ENCODE measurements around the gene MOV10. TPM values are rescaled to one million over a fixed set of nuclear protein-coding genes. Genes with fewer than 3 reads are reported as not detected.

MOV10 gene
- total RNA-seq, 1 donor from 2014 or later = 137 TPM

DNA sequence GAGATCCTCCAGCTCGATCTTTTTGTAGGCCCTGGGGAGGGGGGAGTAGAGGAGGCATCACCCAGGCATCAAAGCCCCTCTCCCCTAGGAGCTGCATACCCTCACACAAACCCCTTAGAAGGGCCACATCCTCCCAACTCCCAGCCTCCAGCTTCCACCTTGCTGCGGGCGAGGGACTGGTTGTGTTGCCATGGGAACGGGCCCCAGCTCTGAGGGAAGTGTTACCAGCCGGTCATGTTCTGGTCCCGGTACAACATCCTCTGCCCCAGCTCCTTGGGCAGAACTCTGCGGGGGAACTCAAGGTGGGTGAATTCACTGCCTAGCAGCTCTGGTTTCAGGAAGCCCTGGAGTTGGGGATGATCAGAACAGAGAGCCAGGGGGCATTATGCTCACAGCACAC lies 36.6 kb downstream of the MOV10 start:
- Mint-ChIP-seq H3K36me3 (ENCODE audit: insufficient read depth) (no peaks in the 10 kb centered on the region), H3K27ac (no peak overlapping the region), H3K27me3 (peaks cover 75% of the 10 kb centered on the region), H3K9me3 (ENCODE audit: low read depth) (no peaks in the 10 kb centered on the region), H3K4me1 (ENCODE audit: low read depth) (peaks cover 11% of the 10 kb centered on the region), H3K4me3 (ENCODE audit: low read depth) (no peak overlapping the region)
- DNase-seq (ENCODE audit: low spot score, unreplicated experiment) = no peak
- TF ChIP-seq, protein P1, sequence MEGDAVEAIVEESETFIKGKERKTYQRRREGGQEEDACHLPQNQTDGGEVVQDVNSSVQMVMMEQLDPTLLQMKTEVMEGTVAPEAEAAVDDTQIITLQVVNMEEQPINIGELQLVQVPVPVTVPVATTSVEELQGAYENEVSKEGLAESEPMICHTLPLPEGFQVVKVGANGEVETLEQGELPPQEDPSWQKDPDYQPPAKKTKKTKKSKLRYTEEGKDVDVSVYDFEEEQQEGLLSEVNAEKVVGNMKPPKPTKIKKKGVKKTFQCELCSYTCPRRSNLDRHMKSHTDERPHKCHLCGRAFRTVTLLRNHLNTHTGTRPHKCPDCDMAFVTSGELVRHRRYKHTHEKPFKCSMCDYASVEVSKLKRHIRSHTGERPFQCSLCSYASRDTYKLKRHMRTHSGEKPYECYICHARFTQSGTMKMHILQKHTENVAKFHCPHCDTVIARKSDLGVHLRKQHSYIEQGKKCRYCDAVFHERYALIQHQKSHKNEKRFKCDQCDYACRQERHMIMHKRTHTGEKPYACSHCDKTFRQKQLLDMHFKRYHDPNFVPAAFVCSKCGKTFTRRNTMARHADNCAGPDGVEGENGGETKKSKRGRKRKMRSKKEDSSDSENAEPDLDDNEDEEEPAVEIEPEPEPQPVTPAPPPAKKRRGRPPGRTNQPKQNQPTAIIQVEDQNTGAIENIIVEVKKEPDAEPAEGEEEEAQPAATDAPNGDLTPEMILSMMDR (IDR thresholded peaks at IDR 0.05; ENCODE audit: unreplicated experiment) = no peak

DNA sequence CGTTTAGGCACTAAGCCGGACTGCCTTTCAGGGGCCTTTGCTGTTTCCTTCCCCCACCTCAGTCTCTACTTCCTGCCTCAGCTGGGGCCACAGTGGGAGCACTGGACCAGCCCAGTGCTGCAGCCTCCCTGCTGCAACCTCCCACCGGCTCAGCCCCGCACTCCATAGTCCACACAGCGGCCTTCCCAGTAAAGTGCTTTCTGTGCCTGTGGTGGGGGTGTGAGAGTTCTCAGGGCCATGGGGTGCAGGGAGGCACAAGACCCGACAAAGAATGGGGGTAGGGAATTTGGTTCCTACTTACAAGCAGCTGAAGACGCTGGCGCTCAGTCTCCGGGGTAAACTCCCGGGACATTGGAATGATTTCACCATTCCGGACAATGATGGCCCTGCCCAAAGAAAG lies 37.2 kb downstream of the MOV10 start:
- TF ChIP-seq, protein P1 (IDR thresholded peaks at IDR 0.05; ENCODE audit: unreplicated experiment) = no peak
- H3K27me3 Mint-ChIP-seq = peaks cover 81% of the 10 kb centered on the region
- no peak for DNase-seq (ENCODE audit: low spot score, unreplicated experiment)
- no peaks in the 10 kb centered on the region for H3K36me3 Mint-ChIP-seq (ENCODE audit: insufficient read depth)
- H3K4me1 Mint-ChIP-seq (ENCODE audit: low read depth) = peaks cover 11% of the 10 kb centered on the region
- H3K27ac Mint-ChIP-seq = no peak overlapping the region
- H3K9me3 Mint-ChIP-seq (ENCODE audit: low read depth) = no peaks in the 10 kb centered on the region
- no peak overlapping the region for H3K4me3 Mint-ChIP-seq (ENCODE audit: low read depth)

DNA sequence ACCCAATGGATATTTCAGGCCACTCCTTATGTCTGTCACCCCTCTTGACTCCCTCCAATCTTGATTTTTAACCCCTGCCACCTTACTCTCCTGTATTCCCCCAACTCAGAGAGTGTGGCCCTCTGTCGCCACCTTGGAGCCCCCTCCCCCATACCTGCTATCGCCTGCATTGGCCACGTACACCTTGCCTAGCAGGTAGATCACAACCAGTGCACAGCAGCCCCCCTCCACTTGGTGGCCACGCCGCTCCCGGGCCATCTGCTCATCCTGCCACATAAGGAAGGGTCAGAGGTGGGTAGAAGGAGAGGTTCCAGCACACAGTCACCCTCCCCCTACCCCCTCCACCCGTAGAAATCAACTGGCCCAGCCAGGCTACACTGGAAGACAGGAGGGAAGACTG lies 37.7 kb downstream of the MOV10 start:
- Mint-ChIP-seq H3K36me3 (ENCODE audit: insufficient read depth) (no peaks in the 10 kb centered on the region), H3K4me3 (ENCODE audit: low read depth) (no peak overlapping the region), H3K4me1 (ENCODE audit: low read depth) (peaks cover 11% of the 10 kb centered on the region), H3K27me3 (peaks cover 86% of the 10 kb centered on the region), H3K9me3 (ENCODE audit: low read depth) (no peaks in the 10 kb centered on the region), H3K27ac (no peak overlapping the region)
- TF ChIP-seq, protein P1 (IDR thresholded peaks at IDR 0.05; ENCODE audit: unreplicated experiment) = no peak
- DNase-seq (ENCODE audit: low spot score, unreplicated experiment) = no peak

DNA sequence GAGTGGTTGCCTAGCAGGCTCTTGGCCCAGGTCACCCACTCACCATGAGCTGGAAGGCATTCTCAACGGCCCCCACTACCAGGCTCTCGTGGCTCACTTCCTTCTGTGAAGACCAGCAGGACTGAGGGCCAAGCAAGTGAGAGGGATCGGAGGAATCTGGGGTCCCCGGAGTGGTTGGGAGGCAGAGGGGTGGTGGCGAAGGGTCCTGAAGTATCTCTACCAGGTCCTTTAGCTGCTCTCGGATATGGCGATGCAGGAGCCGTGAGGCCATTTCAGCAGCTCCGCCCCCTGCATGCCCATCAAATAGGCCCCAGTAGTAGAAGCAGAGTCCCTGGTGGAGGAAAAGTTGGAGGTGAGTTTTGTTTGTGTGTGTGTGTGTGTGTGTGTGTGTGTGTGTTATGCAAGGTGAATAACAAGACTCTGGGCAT lies 38.3 kb downstream of the MOV10 start:
- Mint-ChIP-seq H3K27me3 (peaks cover 82% of the 10 kb centered on the region), H3K4me1 (ENCODE audit: low read depth) (peaks cover 8% of the 10 kb centered on the region), H3K36me3 (ENCODE audit: insufficient read depth) (no peaks in the 10 kb centered on the region), H3K4me3 (ENCODE audit: low read depth) (no peak overlapping the region), H3K27ac (no peak overlapping the region), H3K9me3 (ENCODE audit: low read depth) (no peaks in the 10 kb centered on the region)
- DNase-seq (ENCODE audit: low spot score, unreplicated experiment) = no peak
- TF ChIP-seq, protein P1 (IDR thresholded peaks at IDR 0.05; ENCODE audit: unreplicated experiment) = no peak

DNA sequence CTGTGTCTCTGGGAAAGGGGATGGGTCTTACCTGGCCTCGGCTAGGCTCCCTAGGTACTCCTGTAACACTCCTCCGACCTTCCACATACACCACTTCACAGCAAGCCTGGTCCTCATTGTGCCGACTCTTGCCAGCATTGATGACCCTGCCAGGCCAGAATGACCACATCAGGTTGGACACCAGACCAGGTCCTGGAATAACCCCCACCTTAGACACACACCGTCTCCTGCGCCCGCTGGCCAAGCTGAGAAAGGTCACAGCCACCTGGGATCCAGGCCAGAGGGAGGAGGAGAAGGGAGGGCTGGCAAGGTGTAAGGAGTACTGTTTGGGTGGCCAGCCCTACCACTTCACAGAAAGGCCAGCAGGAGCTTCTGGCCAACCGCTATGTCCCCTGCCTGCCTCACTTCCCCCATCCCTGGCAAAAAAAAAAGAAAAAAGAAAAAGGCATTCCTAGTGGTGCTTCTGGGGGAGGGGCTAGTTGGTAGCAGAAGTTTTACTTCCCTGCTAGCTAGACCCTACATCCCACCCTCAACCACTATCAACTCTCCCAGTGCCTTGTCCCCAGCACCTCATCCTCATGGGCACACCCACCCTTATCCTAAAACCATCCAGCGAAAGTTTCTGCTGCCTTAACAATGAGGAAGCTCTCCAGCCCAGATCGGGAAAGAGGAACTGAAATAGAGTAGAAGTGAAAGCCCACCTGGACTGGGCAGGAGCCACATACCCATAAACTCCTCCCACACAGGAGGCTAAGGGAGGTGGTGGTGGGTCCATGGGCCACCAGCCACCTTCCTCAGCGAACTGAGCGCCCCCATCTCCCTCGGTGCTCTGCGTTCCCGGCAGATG lies 39.2 kb downstream of the MOV10 start:
- peaks cover 75% of the 10 kb centered on the region for H3K27me3 Mint-ChIP-seq
- TF ChIP-seq, protein P1 (IDR thresholded peaks at IDR 0.05; ENCODE audit: unreplicated experiment) = no peak
- no peak for DNase-seq (ENCODE audit: low spot score, unreplicated experiment)

More for the DNA sequence above, 39.2 kb downstream of the MOV10 start:
- Mint-ChIP-seq H3K4me1 (ENCODE audit: low read depth) (peaks cover 8% of the 10 kb centered on the region), H3K4me3 (ENCODE audit: low read depth) (peak overlapping the region; percentile 60), H3K27ac (no peak overlapping the region), H3K9me3 (ENCODE audit: low read depth) (no peaks in the 10 kb centered on the region), H3K36me3 (ENCODE audit: insufficient read depth) (no peaks in the 10 kb centered on the region)

Data from progenitor cell of endocrine pancreas (in vitro differentiated cells).